Measurements from ENCODE around the gene SLC22A8.
"Not testable (repeated sequence)": the region's sequence is repeated elsewhere in the genome, so short reads cannot be mapped to it uniquely, and the experiment has no call there.

The SLC22A8 gene

GRCh38 chr11:63015521-63016215 lies at the start of gene SLC22A8:
Gene SLC22A8, minus strand, starts transcription at chr11:63015841. Its CDS starts 883 bp downstream, at chr11:63014958.
- DNase-seq (ENCODE audit: low spot score): no peak

- DNase-seq (ENCODE audit: low spot score): not testable (repeated sequence)
Observed at GRCh38 chr11:63046203-63046602, 30.6 kb upstream of the SLC22A8 start.

- DNase-seq (ENCODE audit: low spot score): no peak
Observed at GRCh38 chr11:63042596-63042995, 27.0 kb upstream of the SLC22A8 start.

- no peak for DNase-seq (ENCODE audit: low spot score)
Observed at GRCh38 chr11:63032457-63032856, 16.8 kb upstream of the SLC22A8 start.

GRCh38 chr11:63023841-63024648 lies 8.4 kb upstream of the SLC22A8 start:
- peak; percentile 85 for DNase-seq (ENCODE audit: low spot score)

- DNase-seq (ENCODE audit: low spot score): no peak
Observed at GRCh38 chr11:63023222-63023814, 7.7 kb upstream of the SLC22A8 start.

GRCh38 chr11:63022441-63022840 lies 6.8 kb upstream of the SLC22A8 start:
- no peak for DNase-seq (ENCODE audit: low spot score)

- no peak for DNase-seq (ENCODE audit: low spot score)
Observed at GRCh38 chr11:63020671-63021291, 5.1 kb upstream of the SLC22A8 start.

- DNase-seq (ENCODE audit: low spot score): no peak
Observed at GRCh38 chr11:63019506-63019905, 3.9 kb upstream of the SLC22A8 start.

GRCh38 chr11:63017306-63017974 lies 1.8 kb upstream of the SLC22A8 start:
- no peak for DNase-seq (ENCODE audit: low spot score)

GRCh38 chr11:63014408-63015055 lies 1.1 kb downstream of the SLC22A8 start:
- DNase-seq (ENCODE audit: low spot score): no peak

- no peak for DNase-seq (ENCODE audit: low spot score)
Observed at GRCh38 chr11:63012839-63013238, 2.8 kb downstream of the SLC22A8 start.

GRCh38 chr11:63012430-63012829 lies 3.2 kb downstream of the SLC22A8 start:
- DNase-seq (ENCODE audit: low spot score): peak; percentile 78

- DNase-seq (ENCODE audit: low spot score): no peak
Observed at GRCh38 chr11:63010934-63011439, 4.7 kb downstream of the SLC22A8 start.

GRCh38 chr11:63007920-63008319 lies 7.7 kb downstream of the SLC22A8 start:
- no peak for DNase-seq (ENCODE audit: low spot score)

GRCh38 chr11:63001456-63001855 lies 14.2 kb downstream of the SLC22A8 start:
- DNase-seq (ENCODE audit: low spot score): no peak

GRCh38 chr11:62999649-63000048 lies 16.0 kb downstream of the SLC22A8 start:
- DNase-seq (ENCODE audit: low spot score): no peak

GRCh38 chr11:62999156-62999555 lies 16.5 kb downstream of the SLC22A8 start:
- DNase-seq (ENCODE audit: low spot score): no peak

- DNase-seq (ENCODE audit: low spot score): no peak
Observed at GRCh38 chr11:62996271-62996670, 19.4 kb downstream of the SLC22A8 start.

- DNase-seq (ENCODE audit: low spot score): no peak
Observed at GRCh38 chr11:62994775-62995174, 20.9 kb downstream of the SLC22A8 start.

GRCh38 chr11:62988276-62988675 lies 27.4 kb downstream of the SLC22A8 start:
- no peak for DNase-seq (ENCODE audit: low spot score)
